Stimulated activated CD4-positive, alpha-beta T cell treated with anti-CD3 and anti-CD28 coated beads, Interleukin-15, amount 100 ng/mL, for 24 hours (primary cell): ENCODE data around the gene TIGD1.

ENCODE experiments used
- DNase-seq: peaks from one replicate; pipeline ENCODE4 v3.0.0-alpha.2; 2020

TIGD1 gene

DNA sequence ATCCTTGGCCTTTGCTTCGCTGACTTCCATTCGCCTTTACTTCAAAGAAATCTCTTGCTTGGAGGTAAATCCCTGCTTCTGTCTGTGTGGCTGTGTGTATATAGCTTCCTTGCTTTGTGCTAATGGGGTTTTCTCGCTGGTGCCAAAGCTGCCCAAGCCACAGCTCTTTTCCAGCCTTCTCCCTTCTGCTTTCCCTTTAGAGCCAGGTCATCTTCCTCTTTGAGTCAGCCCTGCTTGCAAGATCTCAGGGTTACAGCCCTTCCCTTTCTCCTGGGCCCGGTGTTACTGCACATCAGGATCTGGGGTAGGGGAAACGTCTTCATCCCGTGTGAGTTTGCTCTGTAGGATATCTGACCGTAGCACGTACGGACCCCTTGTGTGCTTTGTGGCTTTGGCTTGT lies 19.2 kb upstream of the TIGD1 start:
- DNase-seq = no peak

DNA sequence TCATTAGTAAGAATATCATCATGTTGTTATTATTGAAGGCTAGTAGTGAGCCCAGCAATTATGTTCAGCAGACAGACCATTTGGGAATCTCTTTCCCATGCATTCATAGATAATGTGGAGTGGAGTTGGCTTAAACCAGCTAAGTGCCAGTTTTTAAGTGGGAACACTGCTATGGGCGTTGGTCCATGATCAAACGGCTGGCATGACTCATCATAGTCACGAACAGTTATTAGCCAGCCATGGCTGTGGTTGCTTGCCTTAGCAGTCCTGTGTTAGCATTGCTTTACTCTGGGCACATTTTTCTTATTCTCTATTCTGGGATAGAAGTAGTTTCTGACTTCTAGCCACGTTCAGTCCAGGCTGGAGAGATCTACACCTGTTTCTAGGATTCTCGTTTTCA lies 17.8 kb upstream of the TIGD1 start:
- DNase-seq = no peak

DNA sequence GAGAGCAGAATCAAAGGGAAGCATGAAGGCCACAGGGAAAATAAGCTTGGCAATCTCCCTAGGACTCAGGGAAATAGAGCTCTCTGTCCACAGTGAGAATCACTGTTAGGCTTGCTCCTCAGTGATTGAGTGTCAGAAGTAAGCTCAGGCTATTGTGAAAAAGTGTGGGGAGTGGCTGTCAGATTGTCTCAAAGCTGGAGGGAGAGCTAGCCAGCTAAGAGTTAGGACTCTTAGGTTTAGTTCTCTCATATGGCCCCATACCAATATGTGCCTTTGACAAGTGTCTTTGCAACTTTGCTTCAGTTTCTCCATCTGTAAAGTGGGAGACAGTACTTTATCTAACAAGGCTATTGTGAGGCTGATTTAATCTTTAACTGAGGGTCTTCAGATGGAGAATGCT lies 17.4 kb upstream of the TIGD1 start:
- no peak for DNase-seq

DNA sequence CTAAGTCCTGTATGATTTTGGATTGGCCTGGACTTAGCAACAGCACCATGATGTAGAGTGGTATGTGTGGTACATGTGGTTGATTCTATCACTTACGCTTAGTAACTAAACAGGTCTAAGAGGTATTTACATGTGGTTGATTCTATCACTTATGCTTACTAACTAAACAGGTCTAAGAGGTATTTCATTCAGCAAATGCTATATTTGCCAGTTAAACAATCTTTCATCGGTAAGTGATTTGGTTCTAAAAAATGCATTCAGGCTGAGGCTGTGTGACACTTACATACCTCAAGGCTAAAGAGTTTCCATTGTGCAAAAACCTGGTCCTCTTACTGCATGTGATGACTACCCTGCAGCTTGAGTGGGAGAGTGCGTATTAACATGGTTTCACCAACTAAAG lies 13.2 kb upstream of the TIGD1 start:
- no peak for DNase-seq

DNA sequence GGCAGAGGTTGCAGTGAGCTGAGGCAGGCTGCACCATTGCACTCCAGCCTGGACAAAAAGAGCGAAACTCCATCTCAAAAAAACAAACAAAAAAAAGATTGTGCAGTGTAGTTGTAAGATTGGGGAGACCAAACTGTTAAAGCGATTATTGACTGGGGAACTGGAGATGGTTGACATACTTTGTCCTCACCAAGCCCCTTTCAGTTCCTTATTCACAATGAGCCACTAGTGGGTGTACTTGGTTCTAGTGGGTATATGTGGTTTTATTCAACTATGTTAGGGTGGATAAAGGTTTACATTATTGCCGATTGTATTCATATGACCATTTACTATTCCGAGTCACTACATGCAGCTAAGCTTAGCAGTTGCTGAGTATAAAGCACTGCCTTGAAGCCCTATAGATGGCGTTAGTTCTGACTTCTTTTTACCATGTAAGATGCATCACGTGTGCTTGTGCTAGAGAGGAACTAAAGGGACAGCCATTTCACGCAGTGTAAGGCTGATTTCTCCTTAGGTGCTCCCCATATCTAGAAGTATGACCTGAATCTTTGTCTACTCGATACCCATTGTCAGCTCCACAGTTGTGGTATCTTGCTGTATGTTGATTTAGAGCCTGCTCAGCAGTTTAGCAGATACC lies 12.3 kb upstream of the TIGD1 start:
- no peak for DNase-seq

DNA sequence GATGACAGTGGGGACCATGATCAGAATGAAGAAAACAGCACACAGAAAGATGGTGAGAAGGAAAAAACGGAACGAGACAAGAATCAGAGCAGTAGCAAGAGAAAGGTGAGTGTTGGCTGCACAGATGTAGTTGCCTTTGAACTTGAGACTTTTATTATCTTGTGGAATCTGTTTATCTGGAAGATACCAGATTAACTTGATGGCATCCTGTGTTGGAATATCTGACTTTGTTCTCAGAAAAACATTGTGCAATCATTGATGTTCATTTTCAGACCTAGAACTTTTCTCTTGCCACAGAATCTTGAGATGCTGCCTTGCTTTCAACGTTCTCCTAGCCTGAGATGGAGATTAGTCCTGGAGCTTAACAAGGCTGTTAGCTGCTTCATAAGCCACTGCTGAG lies 6.1 kb upstream of the TIGD1 start:
- no peak for DNase-seq

DNA sequence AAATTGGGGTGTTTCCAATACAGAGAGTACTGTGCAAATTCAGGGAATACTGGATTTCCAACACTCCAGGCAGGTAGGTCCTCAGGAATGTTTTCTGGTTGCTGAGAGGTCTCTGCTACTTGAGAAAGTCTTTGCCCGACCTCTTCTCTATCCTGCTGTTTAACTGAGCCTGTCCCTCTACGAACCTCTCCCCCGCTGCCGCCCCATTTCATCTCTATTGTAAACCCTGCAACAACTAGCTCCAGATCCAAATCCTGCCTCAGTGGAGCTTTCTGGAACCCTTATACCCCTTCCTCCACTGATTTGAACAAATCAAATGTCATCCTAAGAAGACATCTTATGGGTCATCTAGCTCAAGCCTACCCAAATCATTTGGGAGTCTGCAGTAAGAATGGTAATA lies 1.4 kb upstream of the TIGD1 start:
- no peak for DNase-seq

DNA sequence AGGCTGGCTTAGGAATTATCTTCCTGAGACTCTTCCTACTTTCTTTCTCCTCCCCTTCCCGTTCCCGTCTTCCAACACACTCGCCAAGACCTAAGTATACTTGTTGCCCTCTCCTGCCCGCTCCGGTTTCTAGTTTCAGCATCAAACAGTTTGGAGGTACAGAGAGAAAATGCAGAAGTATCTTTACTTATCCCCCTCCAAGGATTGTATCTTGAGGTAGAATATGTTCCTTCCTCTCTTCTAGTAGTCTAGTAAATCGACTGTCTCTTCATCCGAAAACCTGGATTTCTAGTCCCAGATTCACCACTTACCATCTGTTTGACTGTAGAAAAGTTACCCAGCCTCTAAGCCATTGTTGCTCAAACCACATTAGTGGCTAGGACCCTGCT lies 887 bp upstream of the TIGD1 start:
- DNase-seq = no peak

DNA sequence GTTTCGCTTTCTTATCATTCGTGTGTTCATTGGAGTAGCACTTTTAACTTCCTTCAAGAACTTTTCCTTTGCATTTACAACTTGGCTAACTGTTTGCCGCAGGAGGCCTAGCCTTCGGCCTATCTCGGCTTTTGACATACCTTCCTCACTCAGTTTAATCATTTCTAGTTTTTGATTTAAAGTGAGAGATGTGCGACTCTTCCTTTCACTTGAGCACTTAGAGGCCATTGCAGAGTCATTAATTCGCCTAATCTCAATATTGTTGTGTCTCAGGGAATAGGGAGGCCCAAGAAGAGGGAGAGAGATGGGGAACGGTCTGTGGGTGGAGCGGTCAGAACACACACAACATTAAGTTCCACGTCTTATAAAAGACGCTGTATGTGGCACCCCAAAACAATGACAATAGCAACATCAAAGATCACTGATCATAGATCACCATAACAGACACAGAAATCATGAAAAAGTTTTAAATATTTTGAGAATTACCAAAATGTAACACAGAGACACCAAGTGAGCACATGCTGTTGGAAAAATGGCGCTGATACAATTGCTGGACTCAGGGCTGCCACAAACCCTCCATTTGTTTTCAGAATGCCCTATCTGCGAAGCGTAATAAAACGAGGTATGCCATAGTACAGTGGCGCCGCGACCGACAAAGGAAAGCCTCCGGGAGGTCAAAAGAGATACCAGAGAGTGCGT lies 553 bp downstream of the TIGD1 start:
- DNase-seq = no peak

DNA sequence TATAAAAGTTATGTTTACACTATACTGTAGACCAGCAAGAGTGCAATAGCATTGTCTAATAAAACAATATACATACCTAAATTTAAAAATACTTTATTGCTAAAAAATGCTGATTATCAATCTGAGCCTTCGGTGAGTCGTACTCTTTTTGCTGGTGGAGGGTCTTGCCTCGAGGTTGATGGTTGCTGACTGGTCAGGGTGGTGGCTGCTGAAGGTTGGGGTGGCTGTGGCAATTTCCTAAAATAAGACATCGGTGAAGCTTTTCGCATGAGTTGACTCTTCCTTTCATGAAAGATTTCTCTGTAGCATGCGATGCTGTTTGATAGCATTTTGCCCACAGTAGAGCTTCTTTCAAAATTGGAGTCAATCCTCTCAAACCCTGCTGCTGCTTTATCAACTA lies 2.4 kb downstream of the TIGD1 start:
- no peak for DNase-seq

DNA sequence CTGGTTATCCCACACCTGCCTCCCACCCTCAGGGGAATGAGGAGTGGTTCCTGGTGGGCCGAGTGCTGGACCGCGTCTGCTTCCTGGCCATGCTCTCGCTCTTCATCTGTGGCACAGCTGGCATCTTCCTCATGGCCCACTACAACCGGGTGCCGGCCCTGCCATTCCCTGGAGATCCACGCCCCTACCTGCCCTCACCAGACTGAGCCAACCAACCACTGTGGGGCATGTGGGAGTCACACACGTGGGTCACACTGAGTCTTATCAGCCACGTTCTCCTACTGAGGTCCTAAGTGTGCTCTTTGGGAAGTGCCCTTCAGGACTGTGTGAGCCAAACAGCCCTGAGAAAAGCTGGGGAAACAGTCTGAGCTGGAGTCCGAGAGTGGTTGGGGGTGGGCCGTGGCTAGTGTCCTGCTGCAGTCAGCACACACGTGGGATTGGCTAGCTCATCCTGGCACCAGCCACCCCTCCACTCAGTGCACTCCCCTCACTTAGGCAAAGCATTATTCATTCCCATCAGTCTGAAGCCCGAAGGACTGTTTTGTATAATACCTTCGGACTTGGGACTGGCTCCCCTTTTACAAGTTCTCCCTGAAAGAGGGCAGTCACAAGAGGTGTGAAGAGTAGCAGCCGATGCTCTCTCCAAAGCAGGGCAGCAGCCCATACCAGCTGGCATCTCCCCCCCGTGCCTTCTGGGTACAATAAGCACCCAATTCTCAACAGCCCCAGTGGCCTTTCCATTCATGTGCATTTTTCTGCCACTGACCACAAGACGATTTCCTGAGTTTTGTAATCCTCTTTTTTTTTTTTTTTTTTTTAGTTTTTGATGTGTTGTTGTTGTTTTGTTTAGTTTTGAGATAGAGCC lies 4.6 kb downstream of the TIGD1 start:
- DNase-seq = no peak

DNA sequence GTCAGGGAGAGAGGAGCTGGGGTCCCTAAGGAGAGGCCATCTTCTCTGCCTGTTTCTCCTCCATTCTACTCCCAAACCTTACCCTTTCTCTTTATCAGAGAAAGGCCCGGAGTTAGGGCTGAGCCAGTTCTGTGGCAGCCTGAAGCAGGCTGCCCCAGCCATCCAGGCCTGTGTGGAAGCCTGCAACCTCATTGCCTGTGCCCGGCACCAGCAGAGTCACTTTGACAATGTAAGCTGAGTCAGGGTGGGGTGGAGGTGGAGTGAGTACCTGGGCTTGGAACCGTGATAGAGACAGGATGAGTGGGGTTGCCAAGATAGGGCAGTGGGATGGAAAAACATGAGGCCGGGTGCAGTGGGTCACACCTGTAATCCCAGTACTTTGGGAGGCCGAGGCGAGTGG lies 5.7 kb downstream of the TIGD1 start:
- no peak for DNase-seq

DNA sequence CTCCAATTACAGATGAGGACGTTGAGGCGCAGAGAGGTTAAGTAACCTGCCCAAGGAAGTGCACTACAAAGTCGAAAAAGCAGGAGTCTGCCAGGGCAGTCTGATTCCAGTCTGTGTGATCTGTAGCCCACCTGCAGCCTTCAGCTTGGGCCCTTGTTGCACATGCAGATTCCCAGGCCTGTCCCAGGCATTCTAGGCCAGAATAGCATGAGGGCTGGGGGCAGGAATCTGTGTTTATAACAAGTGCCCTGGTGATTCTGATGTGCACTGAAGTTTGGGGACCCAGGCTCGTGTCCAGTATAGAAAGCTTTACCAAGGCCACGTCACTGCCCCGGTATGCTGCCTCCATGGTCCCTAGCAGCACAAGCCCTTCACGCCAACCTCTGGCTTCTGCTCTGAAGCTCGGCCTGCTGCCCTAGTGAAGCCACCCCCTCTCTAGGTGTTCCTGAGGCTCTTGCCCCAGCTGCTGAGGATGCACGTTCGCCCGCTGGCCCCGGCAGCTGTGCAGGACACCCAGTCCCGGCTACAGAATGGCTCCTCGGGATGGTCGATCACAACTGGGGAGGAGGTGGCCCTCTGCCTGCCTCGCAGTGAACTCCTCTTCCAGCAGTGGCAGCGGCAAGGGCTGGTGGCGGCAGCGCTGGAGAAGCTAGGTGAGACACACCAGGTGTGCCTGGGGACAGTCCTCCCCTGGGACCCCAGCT lies 6.3 kb downstream of the TIGD1 start:
- DNase-seq = no peak

DNA sequence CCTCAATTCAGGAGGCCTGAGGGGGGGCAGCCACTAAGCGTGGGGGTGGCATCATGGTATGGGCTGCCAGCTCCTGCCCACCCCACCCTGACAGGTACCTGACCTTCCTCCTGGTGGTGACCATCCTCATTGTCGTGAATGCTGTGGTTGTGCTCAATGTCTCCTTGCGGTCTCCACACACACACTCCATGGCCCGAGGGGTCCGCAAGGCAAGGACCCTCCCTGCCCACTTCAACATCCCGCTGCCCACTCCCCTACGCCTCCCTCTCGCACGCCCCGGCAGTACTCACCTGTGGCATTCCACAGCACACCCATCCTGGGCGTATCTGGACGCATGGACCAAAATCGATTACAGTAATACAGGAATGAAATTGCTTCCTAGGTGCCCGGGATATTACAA lies 6.9 kb downstream of the TIGD1 start:
- DNase-seq = no peak

DNA sequence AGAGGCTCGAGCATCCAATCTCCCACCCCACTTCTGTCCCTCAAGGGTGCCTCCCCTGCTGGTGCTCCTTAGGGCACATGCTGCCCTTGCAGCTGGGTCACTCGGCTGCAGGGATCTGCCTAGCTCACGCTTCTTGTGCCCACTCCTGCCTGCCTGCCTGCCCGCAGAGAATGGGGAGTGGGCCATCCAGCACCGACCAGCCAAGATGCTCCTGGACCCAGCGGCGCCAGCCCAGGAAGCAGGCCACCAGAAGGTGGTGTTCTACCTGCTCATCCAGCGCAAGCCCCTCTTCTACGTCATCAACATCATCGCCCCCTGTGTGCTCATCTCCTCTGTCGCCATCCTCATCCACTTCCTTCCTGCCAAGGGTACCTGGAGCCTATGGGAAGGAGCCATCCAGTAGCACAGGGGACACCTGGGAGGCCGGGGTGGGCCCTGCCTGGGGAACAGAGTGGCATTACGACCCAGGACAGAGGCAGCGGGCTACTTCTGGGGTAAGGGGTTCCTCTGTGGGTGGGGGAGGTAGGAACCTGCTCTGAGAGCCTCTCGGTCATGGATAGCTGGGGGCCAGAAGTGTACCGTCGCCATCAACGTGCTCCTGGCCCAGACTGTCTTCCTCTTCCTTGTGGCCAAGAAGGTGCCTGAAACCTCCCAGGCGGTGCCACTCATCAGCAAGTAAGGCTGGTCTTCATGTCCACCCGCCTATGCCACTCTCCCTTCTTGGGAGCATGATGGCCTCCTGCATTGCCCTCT lies 7.5 kb downstream of the TIGD1 start:
- DNase-seq = no peak

DNA sequence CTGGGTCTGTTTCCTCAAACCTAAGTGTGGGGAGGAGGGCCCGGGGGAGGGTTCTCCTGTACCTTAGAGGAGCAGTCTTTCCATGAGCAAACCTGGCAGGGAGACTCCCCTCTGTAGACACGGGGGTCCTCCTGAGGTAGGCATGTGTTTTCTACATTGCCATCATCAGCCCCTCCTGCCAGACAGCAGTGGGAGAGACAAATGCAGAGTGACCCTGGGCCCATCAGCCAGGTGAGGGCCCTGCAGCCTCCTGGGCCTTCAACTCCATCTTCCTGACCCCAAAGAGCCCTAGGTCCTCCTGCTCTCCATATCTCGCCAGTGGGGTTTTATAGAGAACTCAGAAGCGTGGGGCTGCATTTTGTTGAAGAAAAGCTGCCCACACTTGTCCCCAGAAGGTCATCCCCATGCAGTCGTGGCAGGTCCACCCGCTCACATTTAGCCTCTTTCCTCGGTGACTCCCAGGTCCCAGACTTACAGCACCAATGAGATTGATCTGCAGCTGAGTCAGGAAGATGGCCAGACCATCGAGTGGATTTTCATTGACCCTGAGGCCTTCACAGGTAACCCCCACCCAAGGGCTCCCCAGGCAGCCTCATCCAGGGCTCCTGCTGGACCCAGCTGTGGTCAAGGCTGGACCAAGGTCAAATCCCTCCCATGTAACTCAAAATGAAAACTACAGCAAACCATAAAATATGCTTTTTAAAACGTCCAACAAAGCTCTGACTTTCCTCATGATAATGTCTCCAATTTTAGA lies 8.2 kb downstream of the TIGD1 start:
- no peak for DNase-seq

DNA sequence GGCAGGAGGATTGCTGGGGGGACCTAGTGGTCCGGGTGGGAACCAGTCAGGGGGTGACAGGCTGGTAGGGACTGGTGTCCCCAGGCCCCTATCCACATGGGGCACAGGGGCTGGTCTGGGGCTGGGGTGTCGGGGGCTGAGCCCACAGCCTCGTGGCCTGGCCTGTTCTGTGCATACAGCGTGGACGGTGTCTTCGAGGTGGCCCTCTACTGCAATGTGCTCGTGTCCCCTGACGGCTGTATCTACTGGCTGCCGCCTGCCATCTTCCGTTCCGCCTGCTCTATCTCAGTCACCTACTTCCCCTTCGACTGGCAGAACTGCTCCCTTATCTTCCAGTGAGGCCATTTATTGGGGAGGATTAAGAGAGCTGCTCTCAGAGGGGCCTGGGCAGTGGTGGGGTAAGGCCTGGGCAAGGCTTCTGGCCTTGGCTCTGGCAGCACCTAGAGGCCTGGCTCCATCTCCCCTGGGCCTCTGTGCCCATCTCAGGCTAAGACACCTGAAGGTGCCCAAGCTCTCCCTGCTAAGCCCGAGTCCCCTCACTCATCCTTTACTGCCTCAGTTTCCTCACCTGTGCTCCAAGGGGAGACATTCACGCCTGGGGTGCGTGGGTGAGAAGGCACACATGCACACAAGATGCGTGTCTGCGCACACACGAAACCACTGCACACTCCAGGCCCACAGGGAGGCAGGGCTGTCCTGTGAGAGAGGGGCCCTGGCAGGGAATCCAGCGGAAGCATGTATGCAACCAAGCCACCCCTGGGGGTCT lies 9.0 kb downstream of the TIGD1 start:
- no peak for DNase-seq

DNA sequence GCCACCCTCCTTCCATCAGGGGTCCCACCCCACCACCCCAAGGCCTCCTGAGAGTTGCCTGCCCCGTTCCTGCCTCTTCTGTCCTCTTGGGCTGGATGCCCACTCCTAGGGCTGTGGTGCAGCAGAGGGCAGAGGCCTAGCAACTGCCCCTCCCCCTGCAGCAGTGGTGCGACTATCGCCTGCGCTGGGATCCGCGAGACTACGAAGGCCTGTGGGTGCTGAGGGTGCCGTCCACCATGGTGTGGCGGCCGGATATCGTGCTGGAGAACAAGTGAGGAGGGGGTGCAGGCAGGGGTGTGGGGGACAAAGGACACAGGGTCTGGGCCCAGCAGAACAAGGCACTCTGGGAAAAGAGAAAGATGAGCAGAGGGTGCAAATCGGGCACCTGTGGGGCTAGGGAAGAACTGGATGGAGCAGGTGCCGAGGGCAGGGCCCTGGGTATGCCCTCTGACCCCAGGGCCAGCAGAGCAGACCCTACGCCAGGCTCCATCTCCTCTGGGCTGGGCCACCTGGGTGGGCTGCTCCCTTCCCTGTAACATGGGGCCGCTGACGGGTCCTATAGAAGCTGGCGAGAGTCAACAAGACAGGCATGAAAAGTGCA lies 9.8 kb downstream of the TIGD1 start:
- no peak for DNase-seq

DNA sequence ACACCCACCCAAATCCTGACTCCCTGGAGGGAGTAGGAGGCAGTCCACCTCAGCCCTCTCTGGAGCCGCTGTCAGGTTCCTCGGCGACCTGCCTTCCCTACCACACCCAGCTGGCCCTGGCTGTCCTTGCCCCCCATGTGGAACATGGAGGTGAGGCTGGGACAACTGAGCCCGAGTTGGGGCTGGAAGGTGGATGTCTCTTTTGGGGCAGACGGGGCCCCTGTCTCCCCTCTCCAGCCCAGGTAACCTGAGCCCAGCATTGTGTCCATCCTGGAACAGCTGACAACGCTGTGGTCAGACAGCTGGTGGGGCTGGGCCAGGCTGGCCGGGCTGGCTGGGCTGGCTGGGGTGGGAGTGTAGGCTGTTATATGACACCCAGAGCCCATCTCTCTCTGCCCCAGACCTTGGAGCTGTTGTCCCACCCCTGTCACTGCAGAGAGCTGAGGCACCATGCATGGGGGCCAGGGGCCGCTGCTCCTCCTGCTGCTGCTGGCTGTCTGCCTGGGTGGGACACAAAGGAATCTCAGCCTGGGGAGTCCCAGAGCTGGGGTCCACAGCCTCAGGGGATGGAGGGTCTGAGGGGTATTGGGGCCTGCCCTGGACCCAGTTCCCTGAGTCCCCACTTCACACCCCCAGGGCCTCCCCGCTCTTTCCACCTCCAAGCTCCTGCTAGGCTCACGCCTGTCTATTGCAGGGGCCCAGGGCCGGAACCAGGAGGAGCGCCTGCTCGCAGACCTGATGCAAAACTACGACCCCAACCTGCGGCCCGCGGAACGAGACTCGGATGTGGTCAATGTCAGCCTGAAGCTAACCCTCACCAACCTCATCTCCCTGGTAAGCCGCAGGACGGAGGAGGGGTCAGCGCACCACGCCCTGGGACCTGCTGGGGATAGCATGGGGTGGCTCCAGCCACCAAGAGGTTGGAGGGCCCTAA lies 10.8 kb downstream of the TIGD1 start, which contains the start of gene CHRNG:
Gene CHRNG, plus strand, starts transcription at position 395 of the 934 bp plus-strand sequence. Its CDS starts 56 bp downstream, at position 451.
- no peak for DNase-seq
